ENCODE results near the gene CALML3.

Gene CALML3

GRCh38 chr10:5545011-5545410 is 20.2 kb downstream of the CALML3 start:
- no peak for DNase-seq

DNA sequence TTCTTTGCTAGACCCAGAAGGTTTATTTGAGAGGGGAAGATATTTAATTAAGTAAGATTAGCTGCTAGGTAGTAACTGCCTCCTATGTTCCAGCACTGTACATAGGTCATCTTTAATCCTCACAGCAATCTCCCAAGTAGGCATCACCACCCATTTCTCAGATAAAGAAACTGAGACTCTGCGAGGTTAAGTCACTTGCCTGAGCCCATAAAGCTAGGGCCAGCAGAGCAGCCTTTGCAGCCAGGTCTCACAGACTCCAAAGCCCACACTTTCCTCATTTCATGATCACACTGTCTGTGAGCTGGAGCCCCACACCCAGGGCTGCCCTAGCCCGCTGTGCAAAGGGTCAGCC is 20.6 kb downstream of the CALML3 start:
- DNase-seq = no peak

DNA sequence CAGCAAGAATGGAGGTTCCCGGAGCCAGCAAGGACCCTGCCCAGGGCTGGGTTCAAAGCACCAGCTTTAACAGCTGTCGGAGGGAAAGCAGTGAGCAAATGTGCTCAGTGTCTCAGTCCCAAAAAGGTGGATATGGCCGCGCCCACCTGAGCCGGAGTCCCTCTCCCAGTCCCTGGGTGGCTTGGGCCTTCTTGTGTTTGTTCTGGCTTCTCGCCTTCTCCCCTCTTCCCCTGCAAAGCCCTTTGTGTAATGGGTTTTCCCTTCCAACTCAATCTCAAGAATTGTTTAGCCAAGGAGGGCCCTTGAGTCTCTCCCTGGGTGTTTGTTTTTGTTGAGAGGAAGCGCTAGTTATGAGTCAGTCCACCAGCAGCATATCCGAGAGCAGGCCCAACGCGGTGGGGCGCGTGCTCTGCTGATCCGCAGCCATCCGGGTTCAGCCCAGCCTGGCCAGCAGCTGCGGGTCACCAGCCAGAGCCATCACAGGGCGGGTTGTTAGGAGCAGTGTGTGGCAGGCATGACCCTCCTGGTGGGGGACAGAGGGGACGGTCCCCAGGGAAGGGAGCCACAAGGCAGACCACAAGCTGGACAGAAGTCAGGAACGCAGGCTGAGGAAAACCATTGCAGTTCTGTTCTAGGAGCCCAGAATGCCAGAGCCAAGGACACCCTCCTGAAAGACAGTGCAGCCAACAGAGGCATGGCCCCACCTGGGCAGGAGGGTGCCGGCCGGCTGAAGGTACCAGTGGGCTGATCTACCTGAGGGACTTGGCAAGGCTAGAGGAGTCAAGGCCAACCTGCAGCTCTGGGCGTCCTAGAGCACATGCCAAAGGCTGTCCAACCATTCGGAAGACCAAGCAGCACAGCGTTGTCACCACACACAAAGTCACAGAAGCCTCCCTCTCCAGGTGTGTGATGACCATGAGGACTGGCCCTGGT is 21.3 kb downstream of the CALML3 start:
- peak in 1 of 2 experiments; percentile 22 for DNase-seq

DNA sequence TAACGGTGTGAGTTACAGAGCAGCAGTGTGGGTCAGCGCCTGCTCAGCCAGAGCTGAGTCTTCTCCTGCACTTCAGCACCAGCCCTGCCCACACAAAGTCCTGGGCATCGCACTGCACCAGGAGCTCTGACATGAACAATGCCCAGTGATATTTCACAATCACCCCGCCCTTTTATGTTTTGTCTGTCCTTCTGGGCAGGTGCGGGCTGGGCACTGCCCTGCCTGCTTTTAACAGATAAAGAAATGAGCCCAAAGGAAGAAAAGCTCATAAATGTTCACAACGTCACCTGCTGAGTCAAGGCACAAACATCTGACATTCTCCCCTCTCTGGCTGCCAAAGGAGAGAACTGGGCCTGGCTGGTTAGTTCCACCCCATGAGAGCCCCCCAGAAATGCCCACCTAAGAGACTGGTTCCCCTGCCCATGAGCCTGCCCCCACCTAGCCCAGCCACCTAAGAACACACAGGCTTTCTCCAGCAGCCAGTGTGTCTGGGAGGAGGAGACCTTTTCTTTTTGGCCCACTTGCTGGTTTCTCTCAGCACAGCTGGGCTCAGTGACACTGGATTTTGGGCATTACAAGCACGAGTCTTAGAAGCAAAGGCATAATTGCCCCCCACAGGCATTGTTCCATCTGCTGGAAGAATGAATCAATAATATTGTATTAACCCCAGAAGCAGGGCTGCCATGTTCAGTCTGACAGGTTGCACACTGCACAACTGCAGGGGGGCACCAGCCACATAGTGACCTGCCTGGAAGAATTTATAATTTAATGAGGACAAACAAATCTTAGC is 22.3 kb downstream of the CALML3 start:
- no peak for DNase-seq

DNA sequence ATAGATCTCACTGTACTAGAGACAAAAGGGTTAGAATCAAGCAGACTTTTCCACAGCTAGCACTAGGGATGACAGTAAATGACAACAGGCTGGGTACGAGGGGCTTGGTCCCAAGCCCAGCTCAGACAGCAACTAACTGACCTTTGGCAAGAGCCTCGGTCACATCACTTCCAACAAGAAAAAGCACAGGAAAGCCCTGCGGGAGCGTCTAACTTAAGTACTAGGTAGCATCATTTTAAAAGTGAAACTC is 22.8 kb downstream of the CALML3 start:
- no peak for DNase-seq

DNA sequence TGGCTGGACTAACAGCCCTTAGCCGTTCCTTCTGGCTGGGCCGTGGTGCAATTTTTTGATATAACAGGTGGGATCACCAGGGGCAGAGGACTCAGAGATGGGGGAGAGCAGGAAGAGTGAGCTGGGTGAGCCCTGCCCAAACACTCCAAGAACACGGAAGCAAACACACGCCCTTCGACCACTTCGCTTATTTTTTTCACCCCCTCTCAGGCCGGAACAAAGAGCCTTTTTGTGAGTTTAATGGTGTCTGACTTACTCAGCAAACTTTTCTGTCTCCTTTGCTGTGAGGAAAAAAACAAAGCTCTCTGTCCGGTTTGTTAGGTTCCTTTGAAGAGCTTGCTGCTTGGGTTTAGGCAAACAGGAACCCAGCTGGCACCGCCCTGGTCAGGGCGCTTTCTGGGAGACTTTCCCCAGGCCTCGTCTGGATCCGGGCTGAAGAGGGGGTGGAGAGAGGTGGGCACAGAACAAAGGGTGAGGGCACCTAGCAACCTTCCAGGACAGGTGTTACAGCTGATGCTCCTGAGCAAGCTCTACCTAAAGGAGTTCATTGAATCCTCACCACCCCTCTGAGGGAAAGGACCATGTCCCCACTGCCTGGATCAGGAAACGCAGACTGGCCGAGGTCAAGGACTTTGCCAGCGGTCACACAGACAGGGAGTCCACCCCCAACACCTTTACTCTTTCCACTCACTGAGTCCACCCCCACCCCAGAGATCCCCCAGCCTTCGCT is 23.3 kb downstream of the CALML3 start:
- no peak for DNase-seq

DNA sequence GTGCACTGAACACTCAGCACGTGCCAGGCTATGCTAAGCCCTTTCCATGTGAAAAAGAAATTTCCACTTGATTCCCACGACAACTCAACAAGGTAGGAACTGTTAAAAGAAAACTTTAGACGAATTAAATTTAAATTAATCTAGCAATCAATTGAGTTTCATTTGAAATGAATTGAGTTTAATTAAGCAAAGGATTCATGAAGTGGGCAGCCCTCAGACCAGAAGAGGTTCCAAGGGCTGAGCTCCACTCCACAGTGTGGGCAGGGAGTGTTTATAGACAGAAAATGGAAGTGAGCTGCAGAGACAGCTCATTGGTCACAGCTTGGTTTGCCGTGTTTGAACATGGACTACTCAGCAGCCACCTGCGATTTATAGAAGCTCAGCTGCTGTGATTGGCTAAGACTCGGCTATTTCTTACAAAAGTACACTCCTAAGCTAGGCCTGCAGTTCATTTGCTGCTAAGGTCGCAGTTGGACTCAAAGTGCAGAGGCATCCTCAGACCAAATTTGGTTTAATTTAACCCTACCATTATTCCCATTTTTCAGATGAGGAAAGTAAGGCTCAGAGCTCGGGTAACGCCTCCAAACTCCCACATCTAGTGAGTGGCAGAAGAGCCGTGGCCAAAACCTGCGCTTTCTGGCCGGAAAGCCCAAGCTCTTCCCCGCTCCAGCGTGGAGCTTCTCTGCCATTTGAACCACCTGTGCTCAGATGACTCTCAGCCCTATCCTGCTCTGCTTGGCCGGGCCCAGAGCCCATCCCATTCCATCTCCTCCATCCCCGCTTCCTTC is 24.9 kb downstream of the CALML3 start:
- DNase-seq = no peak

DNA sequence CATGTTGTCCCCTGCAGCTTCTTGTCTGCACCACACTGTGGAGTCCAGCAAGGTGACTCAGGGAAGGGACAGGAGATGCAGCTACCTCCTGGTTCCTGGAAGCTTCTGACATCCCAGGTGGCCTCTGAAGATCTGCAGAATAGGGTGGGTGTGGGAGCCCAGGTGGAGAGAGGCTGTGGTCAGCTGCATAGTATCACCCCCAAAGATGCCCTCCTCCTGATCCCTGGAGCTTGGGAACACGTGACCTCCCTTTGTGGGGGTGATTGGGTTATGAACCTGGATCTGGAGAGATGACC is 25.4 kb downstream of the CALML3 start:
- DNase-seq = no peak

- DNase-seq = no peak
These were observed 26.1 kb downstream of the CALML3 start for GRCh38 chr10:5550621-5551530.

GRCh38 chr10:5551531-5552375 is 27.0 kb downstream of the CALML3 start:
- no peak for DNase-seq

GRCh38 chr10:5552376-5553321 is 27.9 kb downstream of the CALML3 start:
- no peak for DNase-seq

DNA sequence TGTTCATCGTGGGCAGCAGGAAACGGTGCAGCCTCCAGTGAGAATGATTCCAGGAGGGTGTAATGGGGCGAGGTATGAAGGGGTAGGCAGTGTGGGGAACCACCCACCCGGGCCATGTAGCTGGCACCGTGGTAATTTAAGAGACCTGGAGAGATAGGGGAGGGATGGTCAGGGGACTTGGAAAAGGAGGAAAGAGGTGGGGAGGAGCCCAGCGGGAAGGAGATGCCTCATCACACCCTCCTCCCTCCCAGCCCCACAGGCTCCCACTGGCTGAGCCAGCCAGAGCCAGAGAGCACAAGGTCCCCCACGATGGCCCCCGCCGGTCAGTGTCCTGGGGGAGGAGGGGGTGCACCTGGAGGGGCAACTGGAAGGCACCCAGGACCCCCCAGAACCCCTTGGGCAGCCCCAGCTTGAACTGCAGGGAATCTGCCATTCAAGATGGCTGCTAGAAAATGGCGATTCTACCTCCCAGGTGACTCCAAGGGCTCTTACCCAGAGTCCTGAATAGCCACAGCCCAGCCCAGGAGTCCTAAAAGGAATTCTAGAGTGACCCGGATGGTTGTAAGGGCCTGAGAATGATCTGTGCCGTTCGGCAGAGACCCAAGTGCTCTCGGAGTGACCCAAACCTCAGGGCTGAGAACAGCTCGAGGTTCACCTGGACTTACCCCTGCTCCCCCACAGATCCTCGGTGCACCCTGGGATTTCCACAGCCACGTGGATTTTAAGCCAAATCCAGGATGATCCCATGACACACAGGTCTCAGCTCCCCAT is 28.8 kb downstream of the CALML3 start:
- no peak for DNase-seq

- no peak for DNase-seq
These were observed 30.3 kb downstream of the CALML3 start for GRCh38 chr10:5555021-5555510.

GRCh38 chr10:5555881-5556280 is 31.1 kb downstream of the CALML3 start:
- no peak for DNase-seq

DNA sequence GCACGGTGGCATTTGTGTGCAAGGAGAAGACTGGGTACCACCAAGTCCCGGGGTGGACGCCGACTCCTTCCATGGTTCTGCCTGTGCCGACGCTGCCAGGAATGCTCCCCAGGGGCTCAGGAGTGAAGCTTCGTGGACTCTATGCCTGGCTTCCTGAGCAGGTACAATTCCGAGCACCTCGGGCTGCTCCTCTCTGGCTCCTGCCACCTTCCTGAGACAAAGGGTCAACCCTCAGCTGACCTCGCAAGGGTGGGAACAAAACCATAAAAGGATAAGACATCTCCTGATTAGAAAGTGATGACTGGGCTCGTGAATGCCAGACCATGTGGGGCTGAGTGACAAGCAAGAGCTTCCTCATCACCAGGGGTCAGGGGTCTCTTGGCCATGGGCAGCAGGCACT is 31.8 kb downstream of the CALML3 start:
- DNase-seq = no peak

DNA sequence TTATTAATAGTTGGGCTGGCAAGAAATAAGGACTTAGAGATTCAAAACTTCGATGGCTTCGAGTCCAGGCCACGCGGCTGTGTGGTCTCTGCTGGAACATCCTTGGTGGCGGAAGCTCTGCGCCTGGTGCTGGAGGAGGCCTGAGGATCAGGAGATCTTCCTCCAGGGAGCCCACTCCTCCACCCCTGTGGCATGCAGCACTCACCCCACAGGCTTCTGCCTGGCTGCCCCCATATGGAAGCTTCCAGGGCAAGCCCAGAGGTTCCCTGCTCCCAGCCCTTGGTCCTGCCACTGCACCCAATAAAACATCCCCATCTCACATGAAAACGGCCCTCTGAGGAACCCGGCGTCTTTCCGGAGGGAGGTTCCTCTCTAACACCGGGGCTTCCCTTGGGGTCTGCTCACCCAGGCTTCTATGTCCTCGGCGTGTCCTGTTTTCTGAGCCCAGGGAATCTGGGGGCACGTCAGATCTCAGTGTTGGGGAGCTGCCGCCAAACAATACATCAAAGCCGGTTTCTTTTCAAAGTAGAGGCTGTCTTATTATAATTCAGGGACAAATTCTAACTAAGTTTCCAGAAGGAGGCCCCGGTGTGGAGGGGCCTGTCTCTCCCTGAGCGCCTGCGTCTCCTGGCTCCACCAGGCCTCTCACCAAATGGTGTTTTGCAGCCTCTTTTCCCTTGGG is 32.4 kb downstream of the CALML3 start:
- DNase-seq = no peak

DNA sequence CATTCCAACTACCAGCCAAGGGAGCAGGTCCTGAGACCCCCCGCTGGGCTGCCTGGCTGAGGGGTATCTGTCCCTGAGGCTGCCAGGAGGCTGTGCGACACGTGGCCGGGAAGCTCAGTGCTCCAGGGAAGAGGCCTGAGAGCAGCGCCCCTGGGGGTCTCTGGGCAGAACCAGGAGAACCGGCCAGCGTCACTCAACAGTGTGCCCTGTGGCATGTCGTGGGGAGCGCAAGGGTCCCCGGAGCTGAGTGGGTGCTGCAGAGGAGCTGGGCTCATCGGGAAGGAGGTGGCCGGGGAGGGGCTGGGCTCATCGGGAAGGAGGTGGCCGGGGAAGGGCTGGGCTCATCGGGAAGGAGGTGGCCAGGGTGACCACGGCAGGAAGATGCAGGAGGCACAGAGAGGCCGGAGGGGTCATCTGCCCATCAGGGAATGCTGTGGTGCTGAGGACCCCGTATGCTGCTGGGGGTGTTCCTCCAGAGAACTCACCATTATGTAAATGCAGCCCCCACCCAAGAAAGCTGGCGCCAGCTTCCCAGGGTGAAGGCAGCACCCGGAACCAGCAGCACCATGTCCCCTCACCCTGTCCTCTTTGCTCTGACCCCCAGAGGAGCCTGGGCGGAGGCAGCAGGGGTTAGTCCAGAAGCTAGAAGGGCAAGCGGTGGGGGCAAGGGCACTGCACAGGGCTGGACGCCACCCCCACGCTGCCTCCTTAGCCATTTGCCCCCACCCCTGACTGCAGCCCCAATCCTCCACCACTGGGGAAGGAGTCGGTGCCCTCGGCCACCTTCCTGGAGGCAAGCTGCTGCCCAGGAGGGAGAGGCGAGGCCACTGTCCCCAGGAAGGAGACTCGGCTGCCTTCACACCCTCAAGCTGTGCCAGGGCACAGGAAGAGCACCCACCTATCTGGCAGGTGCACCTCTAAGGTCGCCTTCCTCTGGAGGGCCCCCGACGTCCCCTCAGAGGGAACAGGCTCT is 33.3 kb downstream of the CALML3 start:
- no peak for DNase-seq

Data from NCI-H187 (cell line).